IMR-90 (cell line): ENCODE data around the gene ALAD.

ENCODE experiments used
- POLR2A ChIP-seq: IDR thresholded peaks from 2 replicates; pipeline ENCODE4 v1.6.1; 2012; ENCODE audit warnings: mild to moderate bottlenecking, low read depth, low read length
- TF ChIP-seq, protein P1 (sequence below): conservative IDR thresholded peaks from 2 replicates; pipeline ENCODE4 v1.5.1; 2012; ENCODE audit warnings: mild to moderate bottlenecking, low read depth, low read length, improper control_type of control experiment

GRCh38 chr9:113426701-113427100 lies 25.6 kb upstream of the ALAD start:
- TF ChIP-seq POLR2A: no peak
- TF ChIP-seq, protein P1, sequence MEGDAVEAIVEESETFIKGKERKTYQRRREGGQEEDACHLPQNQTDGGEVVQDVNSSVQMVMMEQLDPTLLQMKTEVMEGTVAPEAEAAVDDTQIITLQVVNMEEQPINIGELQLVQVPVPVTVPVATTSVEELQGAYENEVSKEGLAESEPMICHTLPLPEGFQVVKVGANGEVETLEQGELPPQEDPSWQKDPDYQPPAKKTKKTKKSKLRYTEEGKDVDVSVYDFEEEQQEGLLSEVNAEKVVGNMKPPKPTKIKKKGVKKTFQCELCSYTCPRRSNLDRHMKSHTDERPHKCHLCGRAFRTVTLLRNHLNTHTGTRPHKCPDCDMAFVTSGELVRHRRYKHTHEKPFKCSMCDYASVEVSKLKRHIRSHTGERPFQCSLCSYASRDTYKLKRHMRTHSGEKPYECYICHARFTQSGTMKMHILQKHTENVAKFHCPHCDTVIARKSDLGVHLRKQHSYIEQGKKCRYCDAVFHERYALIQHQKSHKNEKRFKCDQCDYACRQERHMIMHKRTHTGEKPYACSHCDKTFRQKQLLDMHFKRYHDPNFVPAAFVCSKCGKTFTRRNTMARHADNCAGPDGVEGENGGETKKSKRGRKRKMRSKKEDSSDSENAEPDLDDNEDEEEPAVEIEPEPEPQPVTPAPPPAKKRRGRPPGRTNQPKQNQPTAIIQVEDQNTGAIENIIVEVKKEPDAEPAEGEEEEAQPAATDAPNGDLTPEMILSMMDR: no peak
